ENCODE measurements around the gene ETFA. TPM values are rescaled to one million over a fixed set of nuclear protein-coding genes. Genes with fewer than 3 reads are reported as not detected.
"Not testable (repeated sequence)": the region's sequence is repeated elsewhere in the genome, so short reads cannot be mapped to it uniquely, and the experiment has no call there.

The ETFA gene
- total and polyA plus RNA-seq, 9 of the 15 experiments (the other 6 are each of a cell fraction or from before 2014, with no cell fraction given), result 130 to 543 (median 232) TPM

DNA sequence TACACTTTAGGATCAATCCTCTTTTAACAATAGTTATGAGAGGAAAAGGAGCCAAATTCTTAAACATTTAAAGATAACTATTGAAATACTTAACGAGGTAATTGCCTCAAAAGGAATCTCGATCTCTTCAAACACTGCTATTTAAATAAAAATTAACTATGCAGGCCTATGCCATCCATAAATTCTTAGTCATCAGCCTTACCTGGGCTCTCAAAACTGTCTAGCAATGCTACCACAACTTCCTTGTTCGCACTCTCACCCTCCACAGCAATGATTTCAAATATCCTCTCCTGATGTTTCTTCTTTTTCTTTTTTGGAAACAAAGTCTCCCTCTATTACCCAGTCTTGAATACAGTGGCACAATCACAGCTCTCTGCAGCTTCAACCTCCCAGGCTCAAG is 12.3 kb downstream of the ETFA start (continued):
- TF ChIP-seq, protein P1, sequence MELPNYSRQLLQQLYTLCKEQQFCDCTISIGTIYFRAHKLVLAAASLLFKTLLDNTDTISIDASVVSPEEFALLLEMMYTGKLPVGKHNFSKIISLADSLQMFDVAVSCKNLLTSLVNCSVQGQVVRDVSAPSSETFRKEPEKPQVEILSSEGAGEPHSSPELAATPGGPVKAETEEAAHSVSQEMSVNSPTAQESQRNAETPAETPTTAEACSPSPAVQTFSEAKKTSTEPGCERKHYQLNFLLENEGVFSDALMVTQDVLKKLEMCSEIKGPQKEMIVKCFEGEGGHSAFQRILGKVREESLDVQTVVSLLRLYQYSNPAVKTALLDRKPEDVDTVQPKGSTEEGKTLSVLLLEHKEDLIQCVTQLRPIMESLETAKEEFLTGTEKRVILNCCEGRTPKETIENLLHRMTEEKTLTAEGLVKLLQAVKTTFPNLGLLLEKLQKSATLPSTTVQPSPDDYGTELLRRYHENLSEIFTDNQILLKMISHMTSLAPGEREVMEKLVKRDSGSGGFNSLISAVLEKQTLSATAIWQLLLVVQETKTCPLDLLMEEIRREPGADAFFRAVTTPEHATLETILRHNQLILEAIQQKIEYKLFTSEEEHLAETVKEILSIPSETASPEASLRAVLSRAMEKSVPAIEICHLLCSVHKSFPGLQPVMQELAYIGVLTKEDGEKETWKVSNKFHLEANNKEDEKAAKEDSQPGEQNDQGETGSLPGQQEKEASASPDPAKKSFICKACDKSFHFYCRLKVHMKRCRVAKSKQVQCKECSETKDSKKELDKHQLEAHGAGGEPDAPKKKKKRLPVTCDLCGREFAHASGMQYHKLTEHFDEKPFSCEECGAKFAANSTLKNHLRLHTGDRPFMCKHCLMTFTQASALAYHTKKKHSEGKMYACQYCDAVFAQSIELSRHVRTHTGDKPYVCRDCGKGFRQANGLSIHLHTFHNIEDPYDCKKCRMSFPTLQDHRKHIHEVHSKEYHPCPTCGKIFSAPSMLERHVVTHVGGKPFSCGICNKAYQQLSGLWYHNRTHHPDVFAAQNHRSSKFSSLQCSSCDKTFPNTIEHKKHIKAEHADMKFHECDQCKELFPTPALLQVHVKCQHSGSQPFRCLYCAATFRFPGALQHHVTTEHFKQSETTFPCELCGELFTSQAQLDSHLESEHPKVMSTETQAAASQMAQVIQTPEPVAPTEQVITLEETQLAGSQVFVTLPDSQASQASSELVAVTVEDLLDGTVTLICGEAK (IDR thresholded peaks at IDR 0.05), result no peak
- TF ChIP-seq, protein P1 (CRISPR knock-in tag; IDR thresholded peaks at IDR 0.05), result no peak
- TF ChIP-seq PML (IDR thresholded peaks at IDR 0.05; ENCODE audit: low read length), result no peak

GRCh38 chr15:76297951-76298350 is 13.3 kb downstream of the ETFA start:
- H3K27ac ChIP-seq (ENCODE audit: extremely low read depth, low read depth, low read length); BruUV-seq (replicated peaks); H3K4me3 ChIP-seq; H3K9ac ChIP-seq (ENCODE audit: insufficient read depth in 1 of 2, low read depth in 2 of 2, low read length in 2 of 2); H3K4me1 ChIP-seq (replicated peaks in 1 of 2; ENCODE audit: control insufficient read depth in 2 of 2, insufficient read depth in 2 of 2, low read length in 2 of 2); in situ Hi-C loops (cut with MboI); H3K9me3 ChIP-seq (replicated peaks; ENCODE audit: control insufficient read depth, insufficient read depth, low read depth, low read length); H3K27me3 ChIP-seq (ENCODE audit: control insufficient read depth in 2 of 2, insufficient read depth in 2 of 2, low read length in 2 of 2); H2AFZ ChIP-seq (ENCODE audit: low read depth, low read length); ATAC-seq; DNase-seq (ENCODE audit: extremely low read depth in 1 of 4, low spot score in 3 of 4); FAIRE-seq; intact Hi-C loops (cut with micrococcal nuclease); H3K9me1 ChIP-seq (ENCODE audit: control insufficient read depth, insufficient read depth, low read length); CTCF ChIA-PET (ENCODE audit: low intra/inter-chr PET ratio); H3K4me2 ChIP-seq (ENCODE audit: insufficient read depth, low read length): not testable (repeated sequence)
- Histone ChIP-seq H3K36me3 (ENCODE audit: control insufficient read depth, insufficient read depth, low read length) (peaks cover 16% of the 10 kb centered on the region; the same call in 2 of the 3 replicates), H3K79me2 (ENCODE audit: control insufficient read depth, insufficient read depth, low read length) (peaks cover 95% of the 10 kb centered on the region), H4K20me1 (replicated peaks; ENCODE audit: control insufficient read depth, insufficient read depth, low read length) (peaks cover 37% of the 10 kb centered on the region; the same call in 1 of the 2 replicates)
- POLR2A ChIA-PET, result interaction anchor here (0.7 to 3.6 kb wide), 4 partner anchors 8 to 579 kb away, joined by 3 to 20 read pairs (median 4); no protein-coding TSS in a partner anchor
- 73% methylated on average over 4 of the region's 4 CpGs for WGBS (ENCODE audit: insufficient coverage, low coverage, missing lambda C conversion rate)
